Measurements from ENCODE around the gene ZNF814.
"Not testable (repeated sequence)": the region's sequence is repeated elsewhere in the genome, so short reads cannot be mapped to it uniquely, and the experiment has no call there.

The ZNF814 gene

DNA sequence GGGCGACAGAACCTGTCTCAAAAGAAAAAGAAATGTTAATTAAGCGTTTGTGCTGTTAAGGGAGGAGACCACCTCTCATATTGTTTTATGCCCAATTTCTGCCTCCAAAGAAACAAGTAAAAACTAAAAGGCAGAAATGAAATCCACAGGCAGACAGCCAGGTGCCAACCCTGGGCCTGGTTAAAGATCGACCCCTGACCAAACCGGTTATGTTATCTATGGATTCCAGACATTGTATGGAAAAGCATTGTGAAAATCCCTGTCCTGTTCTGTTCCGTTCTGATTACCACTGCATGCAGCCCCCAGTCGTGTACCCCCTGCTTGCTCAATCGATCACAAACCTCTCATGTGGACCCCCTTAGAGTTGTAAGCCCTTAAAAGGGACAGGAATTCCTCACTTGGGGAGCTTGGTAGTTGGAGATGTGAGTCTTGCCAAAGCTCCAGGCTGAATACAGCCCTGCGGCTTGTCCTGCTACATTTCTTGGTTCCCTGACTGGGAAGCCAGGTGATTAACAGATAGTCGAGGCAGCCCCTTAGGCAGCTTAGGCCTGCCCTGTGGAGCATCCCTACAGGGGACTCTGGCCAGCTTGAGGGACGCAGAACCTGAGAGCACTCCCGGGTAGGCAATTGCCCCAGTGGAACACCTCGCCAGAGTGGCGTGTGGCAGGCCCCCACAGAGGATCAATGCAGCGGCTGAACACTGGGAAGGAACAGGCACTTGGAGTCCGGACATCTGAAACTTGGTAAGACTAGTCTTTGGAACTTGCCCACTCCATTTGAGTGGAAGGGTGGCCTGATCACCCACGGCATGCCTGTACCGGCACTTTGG lies 73.4 kb downstream of the ZNF814 start:
- DNase-seq, result no peak

DNA sequence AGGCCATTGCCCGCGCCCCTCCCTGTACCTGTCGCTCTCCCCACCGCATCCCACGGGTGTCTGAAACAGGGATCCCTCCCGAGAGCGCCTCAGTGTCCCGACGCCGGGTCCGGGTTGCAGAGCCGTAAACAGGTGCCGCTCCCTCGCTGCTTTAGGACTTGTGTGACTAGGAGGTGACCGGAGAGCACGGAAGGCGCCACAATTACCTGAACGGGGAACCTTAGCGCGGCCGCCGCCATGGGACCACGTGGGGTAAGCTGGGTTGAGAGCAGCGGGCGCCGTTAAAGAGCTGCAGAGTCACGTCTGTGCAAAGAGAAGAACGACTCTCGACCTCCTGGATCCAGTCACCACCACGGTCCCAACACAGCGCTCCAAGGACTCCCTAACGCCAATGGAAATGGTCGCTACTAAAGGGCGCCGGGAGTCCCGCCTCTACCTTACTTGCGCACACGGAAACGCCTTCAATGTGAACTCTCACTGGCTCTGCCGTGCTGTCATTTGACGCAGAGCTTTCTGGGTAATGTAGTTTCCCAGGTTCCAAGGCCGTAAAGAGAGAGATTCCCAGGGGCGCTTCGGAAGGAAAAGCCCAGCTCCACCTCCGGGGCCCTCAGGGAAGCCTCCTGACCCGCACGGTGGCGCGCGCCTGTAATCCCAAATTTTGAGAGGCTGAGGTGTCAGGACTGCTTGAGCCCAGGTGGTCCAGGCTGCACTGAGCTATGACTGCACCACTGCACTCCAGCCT lies 74.2 kb downstream of the ZNF814 start, which contains the start of gene ZNF552:
Gene ZNF552 (minus strand): TSS at position 409 of the 742 bp plus-strand sequence. CDS start 170 bp downstream, at position 239.
- peak; percentile 96 for DNase-seq

DNA sequence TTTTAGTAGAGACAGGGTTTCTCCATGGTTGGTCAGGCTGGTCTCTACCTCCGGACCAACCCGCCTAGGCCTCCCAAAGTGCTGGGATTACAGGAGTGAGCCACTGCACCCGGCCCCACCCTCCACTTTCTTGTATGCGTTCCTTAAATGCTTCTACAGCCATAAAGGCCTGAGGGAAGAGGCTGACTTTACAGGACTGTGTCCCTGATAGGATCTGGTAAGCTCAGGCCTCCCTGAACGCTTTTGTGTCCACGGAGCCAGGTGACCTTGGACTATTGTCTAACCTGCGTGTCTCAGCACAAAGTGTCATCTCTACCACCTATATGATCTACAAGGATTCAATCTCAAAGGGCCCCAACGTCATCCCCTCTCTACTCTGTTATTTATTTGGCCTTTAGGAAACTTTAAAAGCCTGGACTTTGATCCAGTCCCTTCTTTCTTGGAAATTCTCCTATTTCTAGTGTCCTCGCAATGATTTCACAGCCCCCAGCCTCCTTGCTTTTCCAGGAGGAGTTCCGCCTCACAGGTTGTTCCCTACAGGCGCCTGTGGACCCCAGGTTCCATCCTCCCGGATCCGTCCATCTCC lies 74.8 kb downstream of the ZNF814 start:
- DNase-seq, result no peak

DNA sequence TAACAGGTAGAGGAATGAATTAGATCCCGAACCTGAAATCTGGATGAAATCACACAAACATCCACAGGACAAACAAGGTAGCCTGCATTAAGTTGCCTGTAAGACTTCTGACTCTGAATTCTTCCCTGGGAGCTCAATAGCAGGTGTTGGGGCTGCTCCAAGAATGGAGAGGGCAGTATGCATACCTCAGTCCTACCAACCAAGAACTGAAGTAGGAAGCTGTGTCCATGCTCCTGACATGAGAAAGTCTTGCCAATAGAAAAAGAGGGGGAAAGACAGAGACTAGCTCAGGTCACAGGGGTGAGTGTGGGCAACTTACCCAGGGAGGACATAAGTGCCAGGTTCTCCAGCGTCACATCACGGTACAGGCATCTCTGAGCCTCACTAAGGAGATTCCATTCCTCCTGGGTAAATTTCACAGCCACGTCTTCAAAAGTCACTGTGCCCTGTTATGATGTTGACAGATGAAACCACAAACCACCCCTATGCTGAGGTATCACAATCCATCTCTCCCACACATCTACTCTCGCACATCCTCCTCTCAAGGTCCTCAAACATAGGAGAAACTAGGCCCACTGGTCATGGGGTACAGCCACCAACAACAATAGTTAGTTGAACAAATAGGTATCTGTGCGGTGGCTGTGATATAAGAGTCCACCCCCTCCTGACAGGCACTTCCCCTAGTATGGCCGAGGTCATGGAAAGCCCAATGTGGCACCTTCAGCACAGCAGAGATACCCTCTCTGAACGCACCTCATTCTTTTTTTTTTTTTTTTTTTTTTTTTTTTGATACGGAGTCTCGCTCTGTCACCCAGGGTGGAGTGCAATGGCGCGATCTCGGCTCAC lies 75.6 kb downstream of the ZNF814 start:
- DNase-seq, result not testable (repeated sequence)

DNA sequence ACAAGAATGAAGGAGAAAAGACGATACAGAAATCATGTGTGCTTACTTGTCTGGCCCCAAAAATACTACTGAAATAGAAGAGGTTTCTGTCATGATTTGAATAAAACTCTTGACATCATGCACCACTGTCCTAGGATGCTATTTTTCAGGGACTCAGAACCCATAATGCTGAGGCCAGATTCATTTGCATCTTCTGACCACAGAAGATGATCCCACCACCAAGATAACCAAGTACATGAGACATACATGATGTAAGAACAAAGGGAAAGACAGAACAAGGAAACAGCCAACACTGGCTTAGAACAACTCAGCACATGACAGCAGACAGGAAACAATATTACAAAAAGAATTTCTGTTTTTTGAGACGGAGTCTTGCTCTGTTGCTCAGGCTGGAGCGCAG lies 76.6 kb downstream of the ZNF814 start:
- no peak for DNase-seq

DNA sequence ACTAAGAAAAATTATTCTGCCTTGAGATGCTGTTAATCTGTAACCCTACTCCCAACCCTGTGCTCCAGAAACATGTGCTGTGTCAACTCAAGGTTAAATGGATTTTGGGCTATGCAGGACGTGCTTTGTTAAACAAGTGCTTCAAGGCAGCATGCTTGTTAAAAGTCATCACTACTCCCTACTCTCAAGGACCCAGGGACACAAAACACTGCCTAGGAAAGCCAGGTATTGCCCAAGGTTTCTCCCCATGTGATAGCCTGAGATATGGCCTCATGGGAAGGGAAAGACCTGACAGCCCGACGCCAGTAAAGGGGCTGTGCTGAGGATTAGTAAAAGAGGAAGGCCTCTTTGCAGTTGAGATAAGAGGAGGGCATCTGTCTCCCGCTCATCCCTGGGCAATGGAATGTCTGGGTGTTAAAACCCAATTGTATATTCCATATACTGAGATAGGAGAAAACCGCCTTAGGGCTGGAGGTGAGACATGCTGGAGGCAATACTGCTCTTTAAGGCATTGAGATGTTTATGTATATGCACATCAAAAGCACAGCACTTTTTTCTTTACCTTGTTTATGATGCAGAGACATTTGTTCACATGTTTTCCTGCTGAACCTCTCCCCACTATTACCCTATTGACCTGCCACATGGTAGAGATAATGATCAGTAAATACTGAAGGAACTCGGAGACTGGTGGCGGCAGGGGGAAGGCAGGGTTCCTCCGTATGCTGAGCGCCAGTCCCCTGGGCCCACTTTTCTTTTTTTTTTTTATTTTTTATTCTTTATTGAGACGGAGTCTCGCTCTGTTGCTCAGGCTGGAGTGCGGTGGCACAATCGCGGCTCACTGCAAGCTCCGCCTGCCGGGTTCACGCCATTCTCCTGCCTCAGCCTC lies 78.2 kb downstream of the ZNF814 start:
- DNase-seq, result not testable (repeated sequence)

DNA sequence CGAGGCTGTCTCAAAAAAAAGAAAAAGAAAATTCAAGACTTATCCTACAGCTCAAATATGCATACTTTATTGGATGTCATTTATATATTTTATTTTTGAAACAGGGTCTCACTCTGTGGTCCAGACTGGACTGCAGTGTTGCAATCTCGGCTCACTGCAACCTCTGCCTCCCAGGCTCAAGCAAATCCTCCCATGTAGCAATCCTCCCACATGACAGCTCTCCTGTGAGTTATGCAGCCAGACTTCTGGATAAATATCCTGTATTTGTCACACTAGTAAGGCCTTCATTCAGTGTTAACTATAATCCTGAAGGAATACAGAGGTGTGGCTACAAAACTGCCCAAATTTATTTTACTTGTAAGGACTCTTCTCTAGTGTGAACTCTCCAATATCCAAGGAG lies 81.3 kb downstream of the ZNF814 start:
- DNase-seq, result no peak

DNA sequence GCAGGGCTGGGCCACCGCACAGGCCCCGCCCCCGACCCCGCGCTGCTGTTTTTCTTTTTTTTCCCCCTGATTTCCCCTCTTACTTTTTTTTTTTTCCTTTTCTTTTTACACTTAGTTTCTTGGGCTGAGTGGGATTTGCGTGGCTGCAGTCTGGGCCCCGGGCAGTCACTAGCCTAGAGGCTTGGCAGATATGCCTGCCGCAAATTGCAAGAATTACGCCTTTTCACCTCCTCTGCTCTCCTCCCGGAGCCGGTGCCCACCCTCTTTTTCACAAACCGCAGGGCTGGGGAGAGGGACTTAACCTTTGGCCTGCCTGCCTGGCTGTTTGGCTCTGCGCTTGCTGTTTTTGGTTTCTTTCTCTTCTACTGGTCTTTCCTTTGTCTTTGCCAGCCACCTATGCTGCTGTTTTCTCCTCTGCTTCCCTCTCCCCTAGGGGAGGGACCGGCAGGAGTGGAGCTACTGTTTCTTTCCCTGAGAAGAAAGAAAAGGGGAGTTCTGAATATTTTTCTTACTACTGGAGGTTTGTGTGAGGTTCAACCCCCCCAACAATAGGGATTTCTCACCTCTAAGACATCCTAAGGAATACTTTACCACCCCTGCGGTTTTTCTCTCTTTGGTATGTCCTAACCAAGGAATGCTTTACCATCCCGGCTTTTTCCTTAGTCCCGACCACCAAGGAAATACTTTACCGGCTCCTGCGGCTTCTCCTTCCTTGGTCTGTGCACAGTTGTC lies 85.1 kb downstream of the ZNF814 start:
- DNase-seq, result peak; percentile 96

DNA sequence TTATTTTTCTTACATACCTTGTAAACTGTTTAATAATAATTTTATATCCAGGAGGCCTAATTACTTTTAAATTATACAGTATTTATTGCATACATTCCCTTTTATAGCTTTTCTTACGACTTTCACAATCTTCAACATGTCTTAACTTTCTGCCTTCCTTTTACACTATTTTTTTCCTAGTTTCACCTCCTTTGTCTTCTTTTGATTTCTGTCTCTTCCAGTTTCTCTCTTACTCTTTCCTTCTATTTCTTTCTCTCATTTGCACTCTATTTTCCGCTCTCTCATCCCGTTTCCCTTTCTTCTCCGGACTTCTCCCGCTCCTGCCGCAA lies 85.6 kb downstream of the ZNF814 start:
- DNase-seq, result no peak

DNA sequence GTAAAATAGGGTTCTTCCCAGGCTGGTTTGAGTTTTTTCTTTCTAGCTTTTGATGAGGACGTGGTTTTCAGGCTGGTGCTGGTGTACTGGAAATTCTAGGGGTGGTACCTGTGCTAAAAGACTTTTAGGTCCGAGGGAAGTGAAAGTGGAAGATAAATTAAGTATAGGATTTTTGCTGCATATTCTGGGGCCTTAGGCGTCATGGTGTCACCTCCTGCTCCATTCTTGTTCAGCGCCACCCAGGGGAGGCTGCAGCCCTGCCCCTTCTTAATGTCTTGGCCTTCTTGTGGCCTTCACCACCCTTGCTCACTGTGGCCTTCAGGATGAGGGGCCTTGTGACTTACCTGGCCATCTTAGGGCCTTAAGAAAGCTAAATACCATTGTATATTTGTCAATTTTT lies 86.6 kb downstream of the ZNF814 start:
- no peak for DNase-seq

DNA sequence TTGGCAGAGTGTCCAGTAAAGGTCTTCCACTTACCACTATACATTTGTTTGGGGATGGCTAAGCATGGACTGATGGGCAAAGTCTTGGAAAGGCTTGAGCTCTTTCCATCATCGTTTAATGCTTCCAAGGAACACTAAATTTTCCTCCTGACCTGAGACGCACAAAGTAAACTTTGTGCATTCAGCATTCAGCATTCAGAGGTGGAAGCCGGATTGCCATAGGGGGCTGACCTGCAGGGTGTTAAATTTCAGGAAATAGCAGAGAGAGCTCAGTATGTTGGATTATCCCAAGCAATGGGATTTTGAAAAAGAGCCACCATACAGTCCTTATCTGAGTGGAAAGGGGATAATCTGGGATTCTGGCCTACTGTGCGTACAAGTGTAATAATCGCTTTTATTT lies 88.1 kb downstream of the ZNF814 start:
- DNase-seq, result no peak
